ENCODE data around the gene ATF7IP. TPM values are rescaled to one million over a fixed set of nuclear protein-coding genes. Genes with fewer than 3 reads are reported as not detected.

Gene ATF7IP
- total RNA-seq, 1 donor from 2014 or later: 46.4 TPM

GRCh38 chr12:14393751-14394150 lies 28.3 kb downstream of the ATF7IP start:
- no peak for DNase-seq (ENCODE audit: extremely low spot score in 2 of 2)
- Histone ChIP-seq H3K4me1 (peaks cover 57% of the 10 kb centered on the region), H3K27ac (peak overlapping the region; percentile 40), H3K4me3 (peak overlapping the region in 1 of 2 donors; percentile 7), H3K27me3 (no peaks in the 10 kb centered on the region), H3K36me3 (no peaks in the 10 kb centered on the region), H3K9me3 (no peaks in the 10 kb centered on the region)
- intact Hi-C loops (cut with DNase I): no loop called here
- no peak for TF ChIP-seq POLR2AphosphoS5 (IDR thresholded peaks at IDR 0.05; ENCODE audit: insufficient read depth in 1 of 2, low read depth in 1 of 2)
- TF ChIP-seq POLR2A (IDR thresholded peaks at IDR 0.05): no peak
- TF ChIP-seq, protein P1, sequence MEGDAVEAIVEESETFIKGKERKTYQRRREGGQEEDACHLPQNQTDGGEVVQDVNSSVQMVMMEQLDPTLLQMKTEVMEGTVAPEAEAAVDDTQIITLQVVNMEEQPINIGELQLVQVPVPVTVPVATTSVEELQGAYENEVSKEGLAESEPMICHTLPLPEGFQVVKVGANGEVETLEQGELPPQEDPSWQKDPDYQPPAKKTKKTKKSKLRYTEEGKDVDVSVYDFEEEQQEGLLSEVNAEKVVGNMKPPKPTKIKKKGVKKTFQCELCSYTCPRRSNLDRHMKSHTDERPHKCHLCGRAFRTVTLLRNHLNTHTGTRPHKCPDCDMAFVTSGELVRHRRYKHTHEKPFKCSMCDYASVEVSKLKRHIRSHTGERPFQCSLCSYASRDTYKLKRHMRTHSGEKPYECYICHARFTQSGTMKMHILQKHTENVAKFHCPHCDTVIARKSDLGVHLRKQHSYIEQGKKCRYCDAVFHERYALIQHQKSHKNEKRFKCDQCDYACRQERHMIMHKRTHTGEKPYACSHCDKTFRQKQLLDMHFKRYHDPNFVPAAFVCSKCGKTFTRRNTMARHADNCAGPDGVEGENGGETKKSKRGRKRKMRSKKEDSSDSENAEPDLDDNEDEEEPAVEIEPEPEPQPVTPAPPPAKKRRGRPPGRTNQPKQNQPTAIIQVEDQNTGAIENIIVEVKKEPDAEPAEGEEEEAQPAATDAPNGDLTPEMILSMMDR (IDR thresholded peaks at IDR 0.05): no peak

GRCh38 chr12:14394317-14395073 lies 29.0 kb downstream of the ATF7IP start:
- no peaks in the 10 kb centered on the region for H3K9me3 ChIP-seq
- TF ChIP-seq POLR2AphosphoS5 (IDR thresholded peaks at IDR 0.05; ENCODE audit: insufficient read depth in 1 of 2, low read depth in 1 of 2) (peak in 1 of 2 donors; percentile 83), POLR2A (IDR thresholded peaks at IDR 0.05) (no peak)
- TF ChIP-seq, protein P1 (IDR thresholded peaks at IDR 0.05): peak in 1 of 3 experiments; percentile 16
- intact Hi-C loops (cut with DNase I): no loop called here
- DNase-seq (ENCODE audit: extremely low spot score in 2 of 2): no peak
- H3K36me3 ChIP-seq: no peaks in the 10 kb centered on the region
- H3K27me3 ChIP-seq: no peaks in the 10 kb centered on the region
- H3K4me3 ChIP-seq: peak overlapping the region in 1 of 2 donors; percentile 7
- peaks cover 57% of the 10 kb centered on the region for H3K4me1 ChIP-seq
- H3K27ac ChIP-seq: peak overlapping the region; percentile 40

DNA sequence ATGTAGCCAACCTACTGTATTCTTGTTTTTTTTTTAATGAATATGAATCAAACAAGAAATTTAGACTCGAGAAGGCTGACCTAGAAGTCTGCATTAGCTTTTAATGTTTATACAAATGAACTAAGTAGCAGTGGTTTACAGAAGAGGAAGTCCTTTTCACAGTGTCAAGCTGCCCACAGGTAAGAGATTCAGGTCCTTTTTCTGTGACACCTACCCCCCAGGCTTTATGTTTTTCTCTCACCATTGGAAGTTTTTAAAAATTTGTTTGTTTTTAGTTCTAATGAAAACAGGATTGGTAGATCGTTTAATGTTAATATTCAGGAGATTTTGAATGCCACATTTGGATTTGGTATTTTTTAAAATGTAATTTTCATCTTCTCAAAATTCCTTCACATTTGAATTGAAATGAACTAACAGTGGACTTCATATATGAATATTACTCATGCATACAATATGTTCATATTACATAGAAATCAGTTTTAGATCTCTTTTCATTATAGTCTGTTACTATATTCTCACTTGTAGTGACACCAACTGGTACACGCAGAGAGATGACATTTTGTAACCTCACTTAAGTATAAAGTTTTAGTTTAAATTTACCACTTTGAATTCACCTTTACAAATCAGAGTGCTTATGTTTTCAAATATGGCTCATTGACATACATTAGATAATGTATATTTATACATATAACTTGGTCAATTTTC lies 29.7 kb downstream of the ATF7IP start:
- intact Hi-C loops (cut with DNase I): no loop called here
- H3K4me1 ChIP-seq: peaks cover 52% of the 10 kb centered on the region
- H3K36me3 ChIP-seq: no peaks in the 10 kb centered on the region
- H3K4me3 ChIP-seq: peak overlapping the region in 1 of 2 donors; percentile 7
- peak overlapping the region; percentile 40 for H3K27ac ChIP-seq
- DNase-seq (ENCODE audit: extremely low spot score in 2 of 2): no peak
- H3K9me3 ChIP-seq: no peaks in the 10 kb centered on the region
- TF ChIP-seq POLR2A (IDR thresholded peaks at IDR 0.05) (no peak), POLR2AphosphoS5 (IDR thresholded peaks at IDR 0.05; ENCODE audit: insufficient read depth in 1 of 2, low read depth in 1 of 2) (no peak)
- TF ChIP-seq, protein P1 (IDR thresholded peaks at IDR 0.05): no peak
- H3K27me3 ChIP-seq: no peaks in the 10 kb centered on the region

DNA sequence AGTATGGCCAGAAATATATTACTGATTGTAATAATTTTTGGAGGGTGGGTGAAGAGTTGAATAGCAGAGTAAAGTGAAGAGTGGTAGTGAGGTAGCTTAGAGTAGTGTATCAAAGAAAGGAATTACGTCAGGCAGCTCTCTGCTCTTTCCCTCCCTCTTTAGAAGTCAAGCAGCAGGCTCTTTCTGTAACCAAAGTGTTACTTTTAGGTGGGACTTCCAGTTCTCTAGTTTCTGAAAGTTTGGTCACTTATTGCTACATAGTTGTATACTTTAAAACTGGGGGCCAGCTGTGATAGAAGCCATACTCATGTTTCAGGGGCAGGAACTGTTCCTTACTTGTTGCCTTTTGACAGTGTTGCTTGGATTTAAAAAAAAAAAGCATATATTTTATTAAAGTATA lies 30.6 kb downstream of the ATF7IP start:
- TF ChIP-seq POLR2AphosphoS5 (IDR thresholded peaks at IDR 0.05; ENCODE audit: insufficient read depth in 1 of 2, low read depth in 1 of 2) (no peak), POLR2A (IDR thresholded peaks at IDR 0.05) (no peak)
- TF ChIP-seq, protein P1 (IDR thresholded peaks at IDR 0.05): no peak
- Histone ChIP-seq H3K9me3 (no peaks in the 10 kb centered on the region), H3K4me1 (peaks cover 45% of the 10 kb centered on the region), H3K36me3 (no peaks in the 10 kb centered on the region), H3K4me3 (no peak overlapping the region), H3K27me3 (no peaks in the 10 kb centered on the region), H3K27ac (peak overlapping the region; percentile 7)
- DNase-seq (ENCODE audit: extremely low spot score in 2 of 2): no peak
- intact Hi-C loops (cut with DNase I): no loop called here

GRCh38 chr12:14399871-14400270 lies 34.4 kb downstream of the ATF7IP start:
- intact Hi-C loops (cut with DNase I): no loop called here
- no peak for DNase-seq (ENCODE audit: extremely low spot score in 2 of 2)
- TF ChIP-seq POLR2A (IDR thresholded peaks at IDR 0.05): no peak
- TF ChIP-seq, protein P1 (IDR thresholded peaks at IDR 0.05): no peak
- no peak for TF ChIP-seq POLR2AphosphoS5 (IDR thresholded peaks at IDR 0.05; ENCODE audit: insufficient read depth in 1 of 2, low read depth in 1 of 2)
- H3K9me3 ChIP-seq: no peaks in the 10 kb centered on the region
- no peak overlapping the region for H3K27ac ChIP-seq
- no peak overlapping the region for H3K4me3 ChIP-seq
- no peaks in the 10 kb centered on the region for H3K27me3 ChIP-seq
- no peaks in the 10 kb centered on the region for H3K36me3 ChIP-seq
- H3K4me1 ChIP-seq: peaks cover 26% of the 10 kb centered on the region

All from vagina (tissue), 2 donors.